AG08395 (cell line): ENCODE results near the gene EFNB1.
A peak's percentile ranks its signal among the peaks of the same experiment; 100 is the strongest.

Experiments used
- DNase-seq: peaks from one replicate; pipeline ENCODE4 v3.0.0; 2012; ENCODE audit warnings: mixed read lengths, low spot score

The EFNB1 gene

DNA sequence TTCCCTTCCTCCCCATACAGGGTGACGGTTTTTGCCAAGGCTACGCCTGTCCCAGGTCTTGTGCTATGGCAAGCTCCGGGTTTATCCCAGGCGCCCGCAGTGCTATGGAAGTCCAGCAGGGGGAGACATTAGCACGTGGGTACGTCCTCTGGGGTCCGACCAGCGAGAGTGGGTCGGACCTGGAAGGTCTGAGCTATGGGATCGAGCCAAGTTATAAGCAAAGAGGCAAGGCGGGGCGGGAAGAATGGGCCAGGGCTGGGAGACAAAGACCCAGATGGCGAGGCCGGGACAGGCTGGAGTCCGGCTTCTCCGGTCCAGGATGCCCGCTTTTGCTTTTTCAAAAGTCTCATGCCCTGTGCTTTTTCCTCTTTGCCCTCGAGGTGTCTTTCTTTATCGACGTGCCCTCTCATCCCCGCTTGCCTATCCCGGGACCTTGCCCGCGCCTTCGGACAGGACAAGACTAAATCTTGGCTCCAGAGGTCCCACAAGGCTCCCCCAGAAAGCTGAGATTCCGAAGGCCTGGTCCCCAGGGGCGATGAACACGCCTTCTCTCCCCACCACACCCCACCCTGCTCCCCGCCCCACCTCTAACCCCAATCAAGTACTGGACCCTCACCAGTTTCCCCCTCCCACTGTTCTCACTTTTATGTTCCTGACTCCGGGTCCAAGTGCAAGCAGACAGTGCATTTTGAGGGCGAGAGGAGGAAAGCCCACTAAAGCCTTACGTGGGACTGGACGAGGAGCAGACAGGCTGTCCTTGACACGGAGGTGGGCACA is 785 bp upstream of the EFNB1 start:
- peak; percentile 72 for DNase-seq

DNA sequence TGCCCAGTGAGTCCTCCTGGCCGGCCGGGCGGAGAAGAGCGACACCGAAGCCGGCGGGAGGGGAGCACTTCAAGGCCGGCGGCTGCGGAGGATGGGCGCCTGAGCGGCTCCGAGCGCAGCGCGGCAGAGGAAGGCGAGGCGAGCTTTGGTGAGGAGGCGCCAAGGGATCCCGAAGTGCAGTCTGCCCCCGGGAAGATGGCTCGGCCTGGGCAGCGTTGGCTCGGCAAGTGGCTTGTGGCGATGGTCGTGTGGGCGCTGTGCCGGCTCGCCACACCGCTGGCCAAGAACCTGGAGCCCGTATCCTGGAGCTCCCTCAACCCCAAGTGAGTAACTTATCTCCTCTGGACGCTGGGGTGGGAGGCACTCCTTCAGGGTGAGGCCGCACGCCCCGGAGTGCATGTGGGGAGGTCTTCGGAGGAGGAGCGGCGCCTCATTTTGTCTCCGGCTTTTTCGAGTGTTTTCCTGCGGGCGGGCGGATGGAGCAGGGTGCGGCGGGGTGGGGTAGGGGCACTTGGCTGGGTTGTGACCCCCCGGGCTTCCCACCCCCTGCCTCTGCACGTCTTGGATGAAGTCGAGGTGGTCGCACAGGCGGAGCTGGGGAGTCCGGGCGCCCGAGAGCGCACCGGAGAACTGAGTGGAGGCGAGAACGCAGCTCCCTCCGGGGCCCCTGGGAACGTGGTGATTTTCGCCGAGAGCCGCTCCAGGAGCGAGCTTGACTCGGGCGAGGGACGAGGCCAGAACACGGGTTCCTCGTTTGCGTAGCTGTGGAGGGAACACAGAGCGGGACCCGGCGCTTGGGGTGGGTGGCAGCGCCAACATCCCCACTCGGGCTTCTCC is 979 bp downstream of the EFNB1 start:
- no peak for DNase-seq

DNA sequence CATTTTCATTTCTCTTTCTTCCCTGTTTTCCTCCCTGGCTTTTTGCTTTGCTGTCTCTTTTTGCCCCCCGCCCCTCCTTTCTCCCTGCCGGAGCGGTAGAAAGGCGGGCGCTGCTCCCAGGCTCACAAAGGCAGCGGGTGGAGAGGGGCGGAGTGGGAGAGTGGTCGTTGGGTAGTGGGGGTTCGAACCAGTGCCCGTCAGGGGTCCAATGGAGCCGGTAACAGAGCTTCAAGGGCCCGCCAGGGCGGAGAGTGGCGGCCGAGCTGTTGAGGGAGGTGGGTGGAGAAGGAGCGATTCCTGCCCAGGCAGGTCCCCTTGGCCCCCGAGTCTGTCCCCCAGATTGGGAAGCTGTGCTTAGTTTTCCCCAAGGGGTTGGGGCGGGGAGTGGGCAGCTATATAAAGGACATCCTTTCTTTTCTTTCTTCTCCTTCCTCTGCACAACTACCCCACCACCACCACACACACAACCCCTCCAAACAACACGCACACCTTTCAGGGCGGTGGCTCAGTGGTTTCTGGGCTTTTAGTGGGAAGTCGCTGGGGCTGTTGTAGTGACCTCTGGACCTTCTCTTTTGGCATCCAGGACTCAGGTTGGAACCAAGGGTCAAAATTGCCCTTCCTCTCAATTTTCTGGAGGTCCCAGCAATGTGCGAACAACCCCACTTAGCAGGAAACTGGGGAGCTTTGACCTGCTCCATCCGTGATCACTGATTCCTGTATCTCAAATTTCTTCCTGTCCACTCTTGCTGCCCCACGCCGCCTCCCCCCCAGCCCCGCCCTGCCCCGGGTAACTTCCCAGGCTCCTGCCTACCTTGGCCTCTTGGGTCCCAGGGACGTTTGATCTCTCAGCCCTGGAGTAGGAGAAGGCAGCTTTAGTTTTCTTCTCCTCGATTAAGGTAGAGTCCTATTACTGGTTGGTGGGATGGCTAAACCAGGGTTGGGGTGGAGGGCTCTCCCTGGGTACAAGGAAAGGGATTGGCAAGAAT is 1.9 kb downstream of the EFNB1 start:
- DNase-seq = no peak

DNA sequence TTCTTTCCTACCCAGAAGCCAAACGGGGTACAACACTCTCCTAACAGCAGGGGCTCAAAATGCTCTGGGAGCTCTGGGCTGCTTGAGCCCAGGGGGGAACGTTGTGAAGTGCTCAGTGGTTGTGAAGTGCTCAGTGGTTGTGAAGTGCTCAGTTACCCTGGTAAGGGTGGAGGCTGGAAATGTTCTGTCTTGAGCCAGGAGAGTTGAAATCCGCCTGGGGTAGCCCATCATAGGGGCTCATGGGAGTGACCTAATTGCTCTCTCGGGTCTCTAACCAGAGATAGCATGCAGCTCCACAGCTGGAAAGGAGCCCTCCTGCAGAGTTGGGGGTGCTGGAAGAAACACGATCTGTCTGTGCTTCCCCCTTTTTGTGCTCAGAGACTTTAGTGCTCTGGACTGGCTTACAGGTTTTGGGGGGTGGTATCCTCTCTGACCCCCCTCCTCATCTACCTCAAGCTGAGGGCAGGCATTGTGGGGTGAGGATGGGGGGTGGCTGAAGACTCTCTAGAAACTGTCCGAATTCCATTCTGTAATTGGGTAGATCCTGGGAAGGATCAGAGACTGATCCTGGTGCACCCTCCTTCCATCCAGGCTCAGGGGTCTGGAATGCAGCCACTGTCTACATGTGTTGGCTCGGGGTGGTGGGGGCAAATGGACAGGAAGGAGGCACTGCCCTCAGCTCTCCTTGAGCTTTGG is 2.7 kb downstream of the EFNB1 start:
- no peak for DNase-seq

DNA sequence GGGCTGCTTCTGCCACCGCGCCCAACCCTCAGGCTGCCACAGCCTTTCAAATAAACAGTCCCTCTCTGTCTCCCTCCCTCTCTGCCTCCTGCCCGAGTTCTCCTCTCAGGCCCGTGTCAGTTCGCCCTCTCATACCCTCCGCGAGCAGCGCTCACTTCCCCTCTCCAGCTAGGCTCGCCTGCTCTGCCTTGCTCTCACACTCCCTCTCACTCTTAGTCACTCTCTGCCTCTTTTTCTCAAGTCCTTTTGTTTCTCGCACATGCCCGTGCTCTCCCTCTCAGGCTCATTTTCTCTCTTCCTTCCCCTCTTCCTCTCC is 3.2 kb downstream of the EFNB1 start:
- DNase-seq = peak; percentile 75

DNA sequence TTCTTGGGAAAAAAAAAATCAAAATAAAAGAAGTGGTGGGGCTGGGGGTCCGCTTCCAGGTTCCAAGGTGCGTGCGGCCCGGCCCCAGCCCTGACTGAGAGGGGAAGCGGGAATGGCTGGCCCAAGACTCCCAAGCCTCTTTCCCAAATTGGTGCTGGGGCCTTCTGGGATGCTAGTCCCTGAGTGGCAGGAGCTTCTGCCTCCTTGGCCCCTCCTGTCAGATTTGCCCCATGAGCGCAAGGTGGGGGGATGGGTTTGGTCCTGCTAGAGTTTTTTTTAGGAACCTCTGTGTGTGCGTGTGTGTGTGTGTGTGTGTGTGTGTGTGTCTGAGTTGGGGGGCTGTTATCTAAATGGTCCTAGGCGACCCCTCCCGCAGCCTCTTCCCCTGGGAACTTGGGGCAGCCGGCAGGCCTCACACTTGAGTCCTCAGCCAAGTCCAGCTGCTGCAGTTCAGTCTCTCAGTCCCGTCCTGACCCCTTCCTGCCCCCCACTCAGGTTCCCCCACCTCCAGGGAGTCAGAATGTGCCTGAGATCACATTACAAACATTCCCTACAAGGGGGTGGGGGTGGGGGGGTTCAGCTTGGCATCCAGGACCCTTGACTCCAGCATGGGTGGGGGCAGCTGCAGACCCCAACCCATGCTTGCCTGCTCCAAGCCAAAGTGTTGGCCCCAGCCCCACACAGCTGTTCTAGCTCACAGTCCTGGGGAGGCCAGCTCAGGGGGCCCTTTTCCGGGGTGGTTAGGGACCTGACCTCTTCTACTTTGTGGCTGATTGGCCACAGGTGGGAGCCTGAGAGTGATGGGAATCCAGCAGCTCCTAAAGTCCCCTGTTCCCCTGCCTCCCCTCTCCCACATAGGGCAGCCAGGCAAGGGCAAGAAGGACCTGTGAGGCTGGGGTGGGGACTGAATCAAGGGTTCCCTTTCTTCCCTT is 4.0 kb downstream of the EFNB1 start:
- no peak for DNase-seq

DNA sequence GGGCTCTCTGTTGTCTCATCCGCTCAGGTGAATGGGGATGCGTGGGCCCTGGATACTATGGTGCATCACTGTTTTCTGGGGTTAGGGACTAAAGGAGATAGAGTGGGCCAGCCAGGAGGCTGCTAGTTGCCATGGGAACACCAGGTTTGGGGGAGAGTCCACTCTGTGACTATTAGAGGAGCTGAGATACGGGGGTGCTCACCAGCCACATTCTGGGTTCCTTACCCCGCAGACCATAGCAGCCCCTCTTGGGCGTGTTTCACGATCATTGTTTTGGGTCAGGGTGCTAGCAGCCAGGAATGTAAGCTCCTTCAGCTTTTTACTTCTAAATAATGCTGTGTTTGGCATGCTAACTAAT is 4.6 kb downstream of the EFNB1 start:
- DNase-seq = no peak

DNA sequence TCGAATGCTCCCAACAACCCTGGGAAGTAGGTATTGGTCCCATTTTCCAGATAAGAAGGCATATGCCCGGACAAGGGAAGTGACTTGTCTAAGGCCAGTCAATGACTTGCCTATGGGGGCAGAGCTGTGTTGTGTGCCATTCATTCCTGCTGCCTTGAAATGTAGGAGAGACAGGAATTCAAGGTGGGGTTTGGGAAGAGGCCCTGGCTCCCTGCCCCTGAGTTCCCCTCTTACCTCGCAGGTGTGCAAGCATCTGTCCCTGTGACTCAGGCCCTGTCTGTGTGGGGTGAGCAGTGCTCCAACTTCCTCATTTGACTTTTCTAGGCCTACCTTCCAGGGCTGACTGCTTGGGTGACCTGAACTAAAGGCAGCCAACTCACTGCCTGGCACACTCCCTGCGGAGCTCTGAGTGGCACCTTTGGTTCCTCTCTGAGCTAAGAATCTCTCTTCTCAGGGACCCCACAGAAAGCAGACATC is 5.1 kb downstream of the EFNB1 start:
- DNase-seq = no peak

DNA sequence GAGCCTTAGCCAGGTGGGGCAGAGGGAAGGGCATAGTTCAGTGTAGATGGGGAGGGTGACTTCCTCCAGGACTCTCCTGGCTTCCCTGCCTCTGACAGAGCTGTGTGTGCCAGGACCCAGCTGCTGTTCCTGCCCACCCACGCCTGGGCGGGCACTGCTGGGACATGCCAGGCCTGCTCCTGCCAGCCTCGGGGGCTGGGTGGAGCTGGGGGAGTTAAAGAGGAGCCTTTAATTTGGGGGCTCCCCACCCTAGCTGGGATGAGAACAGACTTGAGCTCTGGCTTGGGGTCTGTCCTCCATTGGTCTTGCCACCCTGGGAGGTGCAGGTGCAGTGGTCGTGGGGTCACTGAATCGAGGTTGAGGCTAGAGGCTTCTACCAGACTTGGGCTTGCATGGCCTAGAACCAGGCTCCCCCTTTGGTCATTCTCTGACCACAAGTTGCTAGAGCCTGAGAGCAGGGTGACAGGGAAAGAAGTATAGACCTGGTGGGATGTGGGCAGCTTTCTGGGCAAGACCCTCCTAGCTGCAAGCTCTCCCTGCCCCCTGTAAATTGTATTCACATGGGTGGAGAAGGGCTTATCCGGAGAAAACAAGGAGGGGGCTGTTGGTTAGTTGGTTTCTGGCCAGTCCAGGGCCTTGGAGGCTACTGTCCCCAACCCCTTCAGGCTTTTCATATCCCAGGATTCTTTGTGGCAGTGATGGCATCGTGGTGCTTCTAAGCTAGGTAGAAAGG is 5.7 kb downstream of the EFNB1 start:
- DNase-seq = no peak

DNA sequence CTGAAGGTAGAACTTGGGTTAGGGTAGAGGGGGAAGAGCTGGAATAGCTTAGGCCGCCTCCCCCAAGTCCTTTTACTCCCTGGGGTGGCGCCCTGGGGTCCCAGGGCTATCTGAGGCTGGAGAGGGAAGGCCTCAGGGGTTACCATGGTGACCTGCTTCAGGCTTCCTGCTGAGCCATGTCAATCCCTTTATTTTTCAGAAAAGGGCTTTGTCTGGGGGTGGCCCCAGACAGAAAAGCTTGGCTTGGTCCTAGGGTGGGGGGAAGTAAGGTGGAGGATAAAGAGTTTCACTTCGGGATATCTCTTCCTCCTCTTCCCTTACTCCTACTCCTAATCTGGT is 6.3 kb downstream of the EFNB1 start:
- DNase-seq = no peak

DNA sequence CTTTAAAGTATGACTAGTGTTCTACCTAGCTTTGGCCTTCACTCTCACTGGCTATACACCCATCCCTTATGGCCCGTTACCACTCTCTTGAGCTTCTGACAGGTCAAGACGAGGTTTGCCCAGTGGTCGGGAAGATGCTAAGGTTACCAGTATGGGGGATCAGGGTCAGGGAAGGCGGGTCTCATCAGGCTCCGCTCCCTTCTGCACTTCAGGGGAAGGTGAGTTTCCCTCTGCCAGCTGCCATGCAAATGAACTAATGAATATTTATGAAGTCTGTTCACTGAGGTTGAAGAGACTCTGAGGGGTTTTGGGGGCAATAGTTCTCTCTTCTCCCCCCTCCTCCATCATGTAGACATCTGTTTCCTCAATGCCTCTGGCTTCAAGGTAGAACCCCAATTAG is 6.6 kb downstream of the EFNB1 start:
- DNase-seq = no peak

DNA sequence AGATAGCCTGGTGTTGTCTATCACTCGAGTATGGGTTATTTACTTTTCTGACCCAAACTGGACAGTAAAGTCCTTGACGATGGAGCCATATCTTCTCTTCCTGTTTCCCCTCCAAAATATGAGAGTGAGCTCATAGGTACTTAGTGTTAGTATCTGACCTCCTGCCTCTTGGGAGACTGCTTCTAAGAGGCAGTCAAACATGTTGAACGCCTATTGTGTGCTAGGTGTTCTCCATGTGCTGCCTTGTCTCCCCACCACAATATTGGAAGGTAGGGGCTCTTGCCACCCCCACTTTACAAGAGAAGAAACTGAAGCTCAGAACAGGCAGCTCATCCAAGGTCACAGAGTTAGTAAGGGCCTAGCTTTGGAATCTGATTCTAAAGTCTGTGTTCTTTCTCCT is 8.3 kb downstream of the EFNB1 start:
- no peak for DNase-seq

DNA sequence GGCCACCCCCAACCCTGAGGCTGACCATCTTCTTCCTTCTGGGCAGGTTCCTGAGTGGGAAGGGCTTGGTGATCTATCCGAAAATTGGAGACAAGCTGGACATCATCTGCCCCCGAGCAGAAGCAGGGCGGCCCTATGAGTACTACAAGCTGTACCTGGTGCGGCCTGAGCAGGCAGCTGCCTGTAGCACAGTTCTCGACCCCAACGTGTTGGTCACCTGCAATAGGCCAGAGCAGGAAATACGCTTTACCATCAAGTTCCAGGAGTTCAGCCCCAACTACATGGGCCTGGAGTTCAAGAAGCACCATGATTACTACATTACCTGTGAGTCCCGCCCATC is 9.7 kb downstream of the EFNB1 start:
- no peak for DNase-seq

DNA sequence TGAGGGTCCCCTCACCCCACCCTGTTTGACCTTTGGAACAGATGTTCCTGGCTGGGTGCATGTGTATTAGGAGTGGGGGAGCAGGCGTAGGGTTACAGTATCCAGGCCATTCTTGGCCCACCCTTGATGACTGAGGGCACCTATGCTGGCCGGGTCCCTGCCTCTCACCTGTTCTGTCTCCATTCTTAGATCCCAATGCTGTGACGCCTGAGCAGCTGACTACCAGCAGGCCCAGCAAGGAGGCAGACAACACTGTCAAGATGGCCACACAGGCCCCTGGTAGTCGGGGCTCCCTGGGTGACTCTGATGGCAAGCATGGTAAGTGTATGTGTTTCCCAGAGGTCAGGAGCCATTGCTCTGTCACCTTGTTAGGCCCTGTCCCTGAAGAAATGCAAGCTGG is 10.9 kb downstream of the EFNB1 start:
- no peak for DNase-seq

DNA sequence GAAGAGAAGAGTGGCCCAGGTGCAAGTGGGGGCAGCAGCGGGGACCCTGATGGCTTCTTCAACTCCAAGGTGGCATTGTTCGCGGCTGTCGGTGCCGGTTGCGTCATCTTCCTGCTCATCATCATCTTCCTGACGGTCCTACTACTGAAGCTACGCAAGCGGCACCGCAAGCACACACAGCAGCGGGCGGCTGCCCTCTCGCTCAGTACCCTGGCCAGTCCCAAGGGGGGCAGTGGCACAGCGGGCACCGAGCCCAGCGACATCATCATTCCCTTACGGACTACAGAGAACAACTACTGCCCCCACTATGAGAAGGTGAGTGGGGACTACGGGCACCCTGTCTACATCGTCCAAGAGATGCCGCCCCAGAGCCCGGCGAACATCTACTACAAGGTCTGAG is 11.4 kb downstream of the EFNB1 start:
- no peak for DNase-seq

DNA sequence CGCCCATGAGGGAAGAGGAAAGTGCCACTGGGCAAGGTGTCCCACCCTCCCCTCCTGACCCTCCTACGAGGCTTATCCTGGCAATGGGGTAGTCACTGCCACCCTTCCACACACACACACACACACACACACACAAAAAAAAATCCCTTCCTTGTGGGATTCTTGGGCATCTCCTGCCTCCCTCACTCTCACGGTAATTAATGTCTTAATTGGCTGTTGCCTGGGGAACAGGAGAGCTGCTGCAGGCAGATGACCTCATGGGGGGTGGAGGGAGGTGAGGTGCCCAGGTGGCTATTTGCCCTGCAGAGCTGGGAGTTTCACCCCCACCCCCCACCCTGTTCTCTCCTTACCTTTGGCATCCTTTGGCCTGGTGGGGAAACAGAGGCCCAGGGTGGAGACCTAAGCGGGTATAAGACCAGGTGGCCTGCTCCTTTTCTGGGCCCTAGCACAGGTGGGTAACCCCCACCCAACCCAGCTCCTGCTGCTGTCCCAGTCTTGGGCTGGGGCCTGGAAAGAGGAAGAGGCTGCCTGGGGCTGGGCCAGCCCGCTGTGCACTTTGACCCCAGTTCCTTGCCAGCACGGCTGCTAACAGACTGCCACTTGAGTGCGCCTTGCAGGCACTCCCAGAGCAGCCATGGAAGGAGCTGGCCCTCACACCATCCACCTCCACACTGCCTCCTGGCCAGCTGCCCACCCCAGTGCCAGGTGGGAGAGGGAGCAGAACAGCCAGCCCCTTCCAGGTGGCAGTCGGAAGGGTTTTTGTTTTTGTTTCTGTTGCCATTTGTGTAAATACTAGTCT is 12.6 kb downstream of the EFNB1 start:
- no peak for DNase-seq

DNA sequence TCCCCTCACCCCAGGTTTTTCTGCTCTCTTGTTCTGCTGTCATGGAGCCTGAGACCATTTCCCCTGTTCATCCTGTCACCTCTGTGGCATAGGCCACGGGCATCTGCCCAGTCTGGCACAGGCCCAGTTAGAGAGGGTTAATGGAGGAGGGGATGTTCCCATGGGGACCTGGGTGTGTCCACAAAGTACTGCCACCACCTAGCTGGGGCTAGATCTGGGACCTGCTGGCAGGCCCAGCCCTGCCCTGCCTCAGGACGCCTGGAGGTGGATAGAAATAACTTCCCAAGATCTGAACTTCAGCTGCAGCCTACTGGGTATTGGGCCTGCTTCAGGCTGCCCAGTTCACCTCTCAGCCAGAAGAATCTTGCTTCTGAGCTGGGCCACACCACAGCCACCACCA is 13.5 kb downstream of the EFNB1 start:
- no peak for DNase-seq

DNA sequence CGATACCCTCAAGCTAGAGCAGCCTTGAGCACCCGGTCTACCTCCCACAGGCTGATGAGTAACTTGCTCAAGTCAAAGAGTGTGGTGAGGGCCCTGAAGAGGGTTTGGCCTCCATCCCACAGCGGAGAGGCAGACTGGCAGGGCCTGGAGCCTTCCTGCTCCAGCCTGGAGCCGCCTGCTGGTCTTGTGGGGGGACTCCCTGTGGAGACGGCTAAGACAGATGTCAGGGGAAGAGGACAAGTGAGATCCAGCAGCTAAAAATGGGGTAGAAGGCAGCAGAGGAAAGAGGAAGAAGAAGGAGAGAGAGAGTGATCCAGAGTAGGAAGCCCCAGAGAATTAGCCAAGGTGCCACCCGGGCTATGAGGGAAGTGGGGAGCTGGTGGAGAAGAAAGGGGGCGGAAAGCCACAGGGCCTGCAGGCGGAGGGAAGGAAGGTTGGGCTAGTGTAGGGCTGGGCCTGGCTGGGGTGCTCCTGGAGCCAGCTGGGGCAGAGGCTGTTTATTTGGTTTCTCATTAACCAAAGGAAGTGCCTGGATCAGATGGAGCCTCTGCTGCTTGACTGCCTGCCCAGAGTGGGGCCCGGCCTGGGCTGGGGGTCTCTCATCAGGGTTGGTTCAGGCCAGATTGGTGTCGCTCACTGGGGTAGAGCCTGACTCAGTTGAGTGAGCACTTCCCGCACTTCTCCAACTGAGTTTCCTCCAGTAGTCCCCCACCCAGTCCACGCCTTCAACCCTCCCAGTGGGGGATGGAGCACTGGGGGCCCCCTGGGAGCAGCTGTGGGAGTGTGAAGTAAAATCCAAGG is 14.2 kb downstream of the EFNB1 start:
- DNase-seq = no peak

DNA sequence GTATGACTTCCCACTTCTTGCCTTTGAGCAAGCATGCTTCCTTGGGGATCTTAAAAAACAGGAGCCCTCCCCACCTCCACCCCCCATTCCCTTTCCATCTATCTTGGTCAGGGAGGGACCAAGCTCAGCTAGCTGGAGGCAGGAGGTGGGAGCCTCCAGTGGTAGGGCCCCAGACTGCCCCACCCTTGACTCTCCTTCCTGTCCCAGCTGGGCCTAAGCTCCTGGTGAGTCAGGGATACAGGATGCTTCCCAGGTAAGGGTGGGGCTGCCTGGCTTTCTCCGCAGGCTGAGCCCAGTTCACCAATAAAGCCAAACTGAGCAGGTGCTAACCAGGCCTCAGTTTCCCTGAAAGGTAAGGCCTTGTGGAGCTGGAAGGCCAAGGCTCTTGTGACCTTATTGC is 15.2 kb downstream of the EFNB1 start:
- DNase-seq = no peak
